G401 (cell line): ENCODE measurements around the gene ISG15. TPM values are rescaled to one million over a fixed set of nuclear protein-coding genes. Genes with fewer than 3 reads are reported as not detected.

Experiments
- total RNA-seq: library from RNA; depleted of rRNA; stranded (reverse); fragments of >200 nt; shearing (Covaris generic); gene quantifications from 2 replicates; pipeline ENCODE4 v1.2.3, GENCODE V29; 2014; rRNA removed

ISG15 gene
- total RNA-seq, 1 experiment from 2014 or later = 213 TPM

Other genes starting within 250 kb of the ISG15 start
- gene SAMD11, start 89.6 kb upstream of the ISG15 start, total RNA-seq = 398 and 434 TPM in 2 replicates
- gene NOC2L, start 54.2 kb upstream of the ISG15 start, total RNA-seq = 193 and 221 TPM in 2 replicates
- 23.3 and 25.4 TPM in 2 replicates for gene KLHL17, start 52.9 kb upstream of the ISG15 start, total RNA-seq
- 4.3 and 5.5 TPM in 2 replicates for gene PLEKHN1, start 47.0 kb upstream of the ISG15 start, total RNA-seq
- 0.17 TPM in 1 of 2 replicates, not detected in the other for gene PERM1, start 31.4 kb upstream of the ISG15 start, total RNA-seq
- 27.5 and 66.5 TPM in 2 replicates for gene HES4, start 13.4 kb upstream of the ISG15 start, total RNA-seq
- 103 and 106 TPM in 2 replicates for gene AGRN, start 6.6 kb downstream of the ISG15 start, total RNA-seq
- 3.5 and 4.3 TPM in 2 replicates for gene RNF223, start 60.8 kb downstream of the ISG15 start, total RNA-seq
- gene C1orf159, start 102.6 kb downstream of the ISG15 start, total RNA-seq = 11.9 and 17.1 TPM in 2 replicates
- not detected in 2 replicates for gene TTLL10, start 160.4 kb downstream of the ISG15 start, total RNA-seq
- 1.2 TPM in 1 of 2 replicates, not detected in the other for gene TNFRSF18, start 193.1 kb downstream of the ISG15 start, total RNA-seq
- gene TNFRSF4, start 200.7 kb downstream of the ISG15 start, total RNA-seq = not detected in 2 replicates
- gene SDF4, start 218.5 kb downstream of the ISG15 start, total RNA-seq = 92.4 and 99.1 TPM in 2 replicates
- gene B3GALT6, start 218.7 kb downstream of the ISG15 start, total RNA-seq = 38.4 and 44.3 TPM in 2 replicates
- 5.1 and 13.3 TPM in 2 replicates for gene C1QTNF12, start 233.2 kb downstream of the ISG15 start, total RNA-seq